SKM-1 (cell line): ENCODE data around the gene OPN1SW.
A peak's percentile ranks its signal among the peaks of the same experiment; 100 is the strongest.

ENCODE experiments used
- DNase-seq: peaks from one replicate; lab custom pipeline; 2025; ENCODE audit not compliant: unreplicated experiment; lab: John Stamatoyannopoulos, UW

OPN1SW gene

DNA sequence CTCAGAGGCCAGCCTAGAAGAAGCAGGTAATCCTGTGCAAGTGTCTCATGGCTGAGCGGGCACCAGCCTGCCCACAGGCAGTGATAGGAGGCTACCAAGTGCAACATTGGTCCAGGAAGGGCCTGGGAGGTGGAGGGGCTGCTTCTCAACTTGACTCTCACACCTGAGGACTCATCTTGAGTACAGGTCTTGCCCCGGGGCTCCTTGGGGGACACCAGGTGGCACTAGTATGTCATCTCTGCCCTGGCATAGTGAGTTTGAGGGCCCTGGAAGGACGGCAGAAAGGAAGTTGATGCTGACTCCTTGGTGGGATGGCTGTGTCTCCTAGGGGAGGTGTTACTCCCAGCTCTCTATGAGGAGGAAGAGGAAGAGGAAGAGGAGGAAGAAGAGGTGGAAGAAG, 18.4 kb upstream of the OPN1SW start:
- DNase-seq, result no peak

DNA sequence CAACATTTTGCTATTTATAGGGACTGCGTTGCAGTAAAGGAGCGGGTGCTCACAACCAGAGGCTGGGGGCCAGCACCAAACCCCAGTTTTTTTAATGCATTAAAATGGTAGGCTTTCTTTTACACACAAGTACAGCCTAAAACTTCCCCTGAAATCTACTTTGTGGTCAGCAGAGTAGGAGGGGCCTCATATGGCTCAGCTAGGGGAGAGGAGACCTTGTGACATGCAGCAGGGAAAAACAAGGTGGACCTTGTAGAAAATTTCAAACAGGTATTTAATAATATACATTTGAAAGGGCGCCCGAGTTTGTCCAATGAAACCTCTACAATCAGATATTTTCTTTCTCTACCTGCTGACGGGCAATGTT, 17.6 kb upstream of the OPN1SW start:
- DNase-seq, result no peak

DNA sequence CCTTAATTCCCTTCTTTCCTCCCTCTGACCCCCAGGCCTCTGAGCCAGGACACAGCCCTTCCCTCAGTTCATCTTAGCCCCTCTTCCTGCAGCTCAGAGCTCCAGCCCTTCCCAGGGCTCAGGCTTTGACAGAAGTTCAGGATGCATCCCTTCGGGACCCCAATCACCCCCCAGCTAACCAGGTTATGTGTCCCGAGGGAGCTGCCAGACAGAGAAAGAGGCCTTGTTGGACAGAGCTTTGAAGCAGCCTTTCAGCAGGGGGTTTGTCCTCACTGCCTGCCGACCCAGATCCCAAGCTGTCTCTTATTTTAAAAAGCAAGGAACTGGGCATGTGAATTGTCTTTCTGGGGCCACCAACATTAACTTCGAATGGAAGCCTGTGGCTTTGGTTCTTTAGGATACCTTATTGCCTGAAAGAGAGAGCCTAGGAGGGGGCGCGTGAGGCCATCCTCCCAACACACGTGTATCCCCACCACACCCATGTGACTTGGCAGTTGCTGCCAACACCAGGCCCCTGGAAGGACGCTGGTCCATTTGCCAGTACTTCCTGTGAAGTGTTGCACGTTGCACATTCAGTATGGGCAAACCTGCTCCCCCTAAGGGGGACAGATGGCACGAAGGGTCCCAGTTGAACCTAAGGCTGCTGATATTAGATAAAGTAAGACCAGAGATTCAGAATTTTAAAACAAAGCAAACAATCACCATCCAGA, 17.0 kb upstream of the OPN1SW start:
- DNase-seq, result no peak

DNA sequence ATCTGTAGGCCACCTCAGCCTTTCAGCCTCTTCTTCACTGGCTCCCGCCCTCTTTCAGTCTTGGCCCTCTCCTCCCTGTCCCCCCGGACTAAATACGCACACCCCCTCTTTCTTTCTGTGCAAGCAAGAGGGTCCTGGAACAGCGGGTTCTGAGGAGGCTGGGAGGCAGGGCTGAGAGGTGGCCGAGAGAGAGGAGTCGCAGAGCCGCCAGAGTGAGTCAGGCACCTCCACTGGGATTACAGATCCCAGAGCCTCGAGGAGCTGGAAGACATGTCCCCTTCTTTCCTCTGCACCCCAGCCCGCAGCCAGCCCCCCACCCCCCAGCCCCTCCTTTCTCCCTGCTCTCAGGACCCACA, 16.4 kb upstream of the OPN1SW start:
- no peak for DNase-seq

DNA sequence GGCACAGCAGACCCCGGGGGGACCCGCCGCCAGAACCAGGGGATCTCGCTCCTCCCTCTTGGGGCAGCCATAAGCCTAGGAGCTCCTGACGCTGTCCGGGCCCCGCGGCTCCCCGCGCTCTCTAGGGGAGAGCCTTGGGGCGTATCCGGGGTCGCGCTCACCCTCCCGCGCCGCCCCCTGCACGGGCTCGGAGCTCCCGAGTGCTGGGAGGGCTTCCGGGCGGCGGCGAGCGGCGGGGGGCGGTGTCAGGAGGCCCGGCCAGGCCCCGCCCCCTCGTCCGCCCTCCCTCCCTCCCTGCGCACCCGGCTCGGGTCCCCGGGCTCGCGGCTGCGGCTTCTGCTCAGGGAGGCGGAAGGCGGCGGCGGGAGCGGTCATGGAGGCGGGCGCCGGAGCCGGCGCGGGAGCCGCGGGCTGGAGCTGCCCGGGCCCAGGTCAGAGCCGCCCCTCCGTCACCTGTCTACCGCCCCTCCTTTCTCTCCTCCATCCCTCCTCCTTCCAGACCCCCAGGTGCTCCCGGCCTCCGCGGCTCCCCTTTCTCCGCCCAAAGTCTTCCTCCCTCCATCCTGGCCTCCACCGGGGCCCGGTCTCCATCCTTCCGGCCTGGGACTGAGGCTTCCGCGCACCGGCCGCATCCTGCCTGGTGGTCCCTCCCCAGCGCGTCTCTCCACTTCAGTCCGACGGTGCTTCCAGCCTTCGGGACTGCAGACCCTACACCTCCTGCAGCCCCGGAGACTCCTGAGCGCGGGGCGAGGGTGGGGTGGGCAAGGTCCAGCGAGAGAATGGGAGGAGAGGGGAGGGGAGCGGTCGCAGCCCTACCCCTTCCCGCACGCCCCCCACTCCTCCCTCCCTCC, 15.8 kb upstream of the OPN1SW start, which contains the start of gene CCDC136:
Gene CCDC136 (plus strand): TSS at position 848 of the 851 bp plus-strand sequence. CDS start 444 bp downstream, outside the sequence.
- peak; percentile 37 for DNase-seq

DNA sequence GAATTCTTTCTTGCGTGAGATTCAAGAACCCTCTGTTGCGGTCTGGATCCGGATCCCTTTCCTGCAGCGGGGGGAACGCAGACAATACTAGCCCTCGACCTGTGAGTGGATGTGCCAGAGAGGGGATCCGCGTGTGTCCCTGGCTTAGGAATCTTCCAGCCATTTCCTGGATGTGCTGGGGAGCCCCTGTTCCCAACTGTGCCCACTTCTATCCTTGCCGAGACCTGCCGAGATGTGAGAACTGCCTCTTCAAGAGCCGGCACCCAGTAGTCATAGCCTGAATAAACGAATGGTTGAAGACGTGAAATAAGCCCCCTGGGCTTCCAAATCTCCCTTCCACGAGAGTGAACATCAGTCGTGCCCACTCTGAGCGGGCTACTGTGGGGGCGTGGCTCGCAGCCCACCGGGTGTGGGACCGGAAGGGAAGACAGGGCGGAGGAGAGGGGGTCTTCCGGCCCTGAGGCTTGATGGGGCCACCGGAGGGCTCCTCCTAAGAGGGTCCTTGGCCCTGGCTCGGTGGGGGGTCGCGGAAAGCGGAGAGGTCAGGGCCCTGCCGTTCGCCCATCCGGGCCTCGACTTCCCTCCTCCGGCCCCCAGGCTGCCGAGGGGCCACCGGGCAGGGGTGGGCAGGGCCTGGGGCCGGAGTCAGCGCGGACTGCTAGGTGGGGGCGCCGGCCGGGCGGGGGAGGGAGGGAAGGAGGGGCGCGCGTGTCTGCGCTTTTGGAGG, 14.9 kb upstream of the OPN1SW start:
- DNase-seq, result no peak

DNA sequence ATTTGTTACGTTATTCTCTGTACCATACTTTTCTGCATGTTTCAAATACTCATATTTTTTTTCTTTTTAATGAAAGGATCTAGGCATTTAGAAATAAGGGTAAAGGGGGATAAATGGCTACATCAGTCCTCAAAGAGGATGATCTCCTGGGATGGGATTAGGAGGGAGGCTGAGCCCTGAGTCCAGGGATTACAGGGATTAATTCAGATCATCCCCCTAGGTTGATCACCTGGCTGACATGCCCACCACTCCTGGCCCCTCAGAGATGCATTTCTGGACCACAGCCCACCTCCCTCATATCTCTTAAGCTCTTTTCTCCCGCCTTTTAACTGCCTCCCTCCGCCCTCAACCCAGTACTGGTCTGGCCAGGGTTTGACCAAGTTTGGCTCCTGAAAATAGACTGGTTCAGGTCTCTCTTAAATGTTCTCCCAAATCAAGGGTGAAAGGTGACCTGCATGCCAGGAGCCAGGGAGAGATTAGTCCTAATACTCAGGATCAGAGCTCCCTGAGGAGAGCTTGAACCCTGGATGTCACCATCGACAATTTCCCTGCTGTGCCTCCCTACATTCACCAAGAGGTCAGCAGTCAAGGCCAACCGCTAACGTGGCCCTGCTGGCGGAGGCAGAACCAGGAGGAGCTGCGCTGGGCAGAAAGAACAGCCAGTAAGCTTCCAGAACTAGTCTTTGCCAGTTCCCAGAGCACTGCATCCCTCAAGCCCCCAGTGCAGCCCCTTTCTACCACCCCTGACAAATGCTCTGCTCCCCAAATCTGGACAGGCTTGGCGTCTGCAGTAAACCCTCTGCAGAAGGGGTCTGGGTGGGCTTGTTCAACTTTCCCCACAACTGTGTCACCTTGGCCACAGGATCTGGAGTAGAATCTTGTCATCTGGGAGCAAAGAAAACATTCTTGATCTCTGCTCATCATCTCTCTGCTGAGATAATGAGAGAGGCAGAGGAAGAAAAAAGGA, 13.1 kb upstream of the OPN1SW start:
- DNase-seq, result no peak

DNA sequence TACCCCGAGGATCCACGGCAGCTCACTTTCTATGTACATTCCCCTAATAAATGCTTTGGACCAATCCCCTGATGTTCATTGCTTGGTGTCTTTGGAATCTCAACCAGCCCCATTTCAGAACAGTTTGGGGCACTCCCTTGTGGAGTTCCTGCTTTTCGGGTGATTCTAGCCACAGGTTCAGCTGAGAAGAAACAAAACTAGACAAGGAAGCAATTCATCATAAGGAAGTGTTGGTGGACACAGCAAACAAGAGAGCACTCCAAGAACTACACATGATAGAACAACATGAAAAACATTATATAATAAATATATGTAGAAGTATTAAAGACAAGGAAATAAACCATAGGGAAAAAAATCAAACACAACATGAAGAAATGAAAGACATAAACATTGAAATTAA, 10.1 kb upstream of the OPN1SW start:
- no peak for DNase-seq

DNA sequence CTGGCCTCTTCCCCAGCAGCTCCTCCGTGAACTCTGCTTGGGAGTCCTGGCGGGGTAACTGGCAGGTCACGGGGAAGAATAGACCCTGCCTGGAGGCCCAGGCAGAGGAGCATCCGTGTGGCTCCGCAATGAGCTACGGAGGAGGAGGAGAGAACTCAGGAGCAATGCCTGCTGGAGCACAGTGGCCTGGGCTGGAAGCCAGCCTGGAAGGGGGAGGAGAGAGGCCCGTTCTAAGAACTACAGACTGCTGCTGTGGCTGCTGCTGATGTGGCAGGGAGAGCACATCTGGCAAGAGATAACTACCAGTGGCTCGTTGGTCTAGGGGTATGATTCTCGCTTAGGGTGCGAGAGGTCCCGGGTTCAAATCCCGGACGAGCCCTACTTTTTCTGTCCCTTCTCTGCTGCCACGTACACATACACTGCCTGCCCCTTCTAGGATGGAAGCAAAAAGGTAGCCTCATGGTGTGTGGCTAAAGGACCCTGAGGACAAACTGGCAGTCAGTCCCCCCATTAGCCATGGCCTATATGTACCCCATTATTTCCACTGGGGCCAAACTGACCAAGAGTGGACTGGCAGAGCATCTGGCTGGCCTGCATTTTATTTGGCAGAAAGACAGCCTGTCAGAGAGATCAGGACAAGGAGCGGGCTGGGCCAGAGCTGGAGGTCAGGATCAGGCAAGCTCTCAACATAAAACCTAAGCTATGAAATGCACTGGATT, 7.7 kb upstream of the OPN1SW start:
- DNase-seq, result no peak

DNA sequence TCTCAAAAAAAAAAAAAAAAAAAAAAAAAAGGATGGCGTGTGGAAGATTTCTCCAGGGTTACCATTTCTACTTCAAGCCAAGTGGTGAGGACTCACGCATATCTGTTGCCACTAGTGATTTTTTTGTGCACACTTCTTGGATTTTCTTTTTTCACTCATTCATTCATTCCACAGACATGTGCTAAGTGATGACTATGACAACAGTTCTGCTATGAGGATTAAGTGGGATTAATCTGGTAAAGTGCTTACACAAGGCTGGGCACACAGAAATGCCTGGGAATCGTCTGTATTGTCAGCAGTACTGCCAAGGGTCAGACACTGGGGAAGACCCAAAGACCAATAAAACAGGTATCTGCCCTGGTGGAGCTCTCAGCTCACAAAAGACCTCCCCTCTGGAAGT, 6.3 kb upstream of the OPN1SW start:
- no peak for DNase-seq

DNA sequence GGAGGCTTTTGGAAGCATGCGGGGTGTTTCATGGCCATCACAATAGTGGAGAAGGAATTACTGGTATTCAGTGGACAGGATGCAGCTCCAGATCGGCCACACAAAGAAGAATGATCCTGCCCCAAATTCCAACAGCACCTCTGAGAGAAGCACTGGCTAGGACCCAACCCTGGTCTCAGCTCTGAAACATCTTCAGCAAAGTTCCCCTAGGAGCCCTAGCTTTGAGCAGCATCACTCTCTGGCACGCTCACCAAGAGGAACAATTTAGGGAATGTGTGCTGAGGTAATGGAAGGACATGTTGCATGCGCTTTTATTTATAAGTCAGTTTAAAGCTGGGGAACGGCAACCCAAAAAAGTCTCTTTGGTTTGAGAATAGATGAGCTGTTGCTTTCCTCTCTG, 5.5 kb upstream of the OPN1SW start:
- DNase-seq, result no peak

DNA sequence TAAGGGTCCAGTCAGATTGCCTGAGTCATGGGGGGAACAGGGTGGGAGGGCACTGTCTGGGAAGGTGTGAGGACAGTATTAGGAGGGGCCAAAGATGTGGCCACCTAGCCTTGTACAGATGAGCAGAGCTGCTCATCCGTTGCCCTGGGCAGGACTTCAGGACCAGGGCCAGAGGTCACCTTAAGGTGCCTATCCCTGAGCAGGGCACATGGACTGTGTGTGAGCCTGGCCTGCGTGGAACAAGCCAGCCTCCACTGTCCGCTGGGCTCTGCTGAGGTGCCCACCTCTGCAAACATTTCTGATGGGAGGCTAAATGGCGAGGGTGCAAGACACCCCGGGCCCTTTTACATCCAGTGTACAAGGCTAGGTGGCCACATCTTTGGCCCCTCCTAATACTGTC, 3.4 kb upstream of the OPN1SW start:
- DNase-seq, result no peak

DNA sequence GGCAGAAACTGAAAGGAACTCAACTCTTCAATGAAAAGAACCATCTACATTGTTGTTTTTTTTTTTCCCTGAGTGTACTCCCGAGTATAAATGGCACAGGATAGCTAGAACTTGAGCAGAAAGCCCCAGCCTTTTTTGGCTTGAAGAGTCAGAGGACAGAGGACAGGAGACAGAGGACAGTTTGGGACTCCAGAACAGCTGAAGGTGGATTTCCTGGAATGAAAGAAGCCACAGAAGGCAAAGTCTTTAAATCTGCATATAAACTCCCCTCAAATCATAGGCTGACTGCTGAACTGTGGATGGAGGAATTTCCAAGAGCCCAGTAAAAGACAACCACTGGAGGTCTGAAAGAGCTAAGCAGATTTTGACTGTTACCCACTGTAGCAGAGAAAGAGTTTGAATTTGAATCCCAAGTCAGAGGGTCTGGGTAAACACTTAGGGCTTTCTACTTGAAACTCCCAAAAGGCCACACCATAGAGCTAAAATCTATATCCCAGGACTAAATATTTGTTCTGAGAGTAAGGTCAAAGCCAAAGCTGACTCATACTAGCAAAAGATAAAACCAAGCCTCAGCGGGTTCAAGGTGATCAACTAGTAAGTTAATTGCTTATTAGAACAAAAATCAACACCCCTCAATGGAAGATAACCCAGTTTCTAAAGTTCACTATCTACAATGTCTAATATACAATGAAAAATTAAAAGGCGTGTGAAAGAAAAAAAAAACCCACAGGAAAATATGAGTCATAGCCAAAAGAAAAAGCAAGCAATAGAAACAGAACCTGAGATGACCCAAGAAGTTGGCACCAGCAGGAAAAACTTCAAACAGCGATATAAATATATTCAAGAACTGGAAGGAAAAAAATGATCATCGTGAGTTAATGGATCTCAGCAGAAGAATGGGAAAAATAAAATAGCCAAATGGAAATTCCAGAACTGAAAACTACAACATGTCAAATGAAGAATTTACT, 1.8 kb upstream of the OPN1SW start:
- no peak for DNase-seq

DNA sequence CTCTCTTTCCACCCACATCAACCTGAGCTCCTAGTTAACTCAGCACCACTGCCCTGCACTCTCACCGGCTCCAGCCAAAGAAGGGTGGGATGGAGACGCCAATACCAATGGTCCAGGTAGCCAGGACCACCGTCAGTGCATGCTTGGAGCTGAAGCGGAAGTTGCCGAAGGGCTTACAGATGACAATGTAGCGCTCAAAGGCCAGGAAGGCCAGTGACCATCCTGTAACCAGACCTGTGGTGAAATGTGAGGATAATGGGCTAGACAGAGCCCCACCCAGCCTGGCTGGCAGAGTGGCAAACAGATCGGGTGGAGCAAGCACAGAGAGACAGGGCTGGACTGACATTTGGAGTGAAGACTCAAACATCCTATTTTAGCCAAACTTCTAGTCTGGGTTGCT, 673 bp downstream of the OPN1SW start:
- no peak for DNase-seq

DNA sequence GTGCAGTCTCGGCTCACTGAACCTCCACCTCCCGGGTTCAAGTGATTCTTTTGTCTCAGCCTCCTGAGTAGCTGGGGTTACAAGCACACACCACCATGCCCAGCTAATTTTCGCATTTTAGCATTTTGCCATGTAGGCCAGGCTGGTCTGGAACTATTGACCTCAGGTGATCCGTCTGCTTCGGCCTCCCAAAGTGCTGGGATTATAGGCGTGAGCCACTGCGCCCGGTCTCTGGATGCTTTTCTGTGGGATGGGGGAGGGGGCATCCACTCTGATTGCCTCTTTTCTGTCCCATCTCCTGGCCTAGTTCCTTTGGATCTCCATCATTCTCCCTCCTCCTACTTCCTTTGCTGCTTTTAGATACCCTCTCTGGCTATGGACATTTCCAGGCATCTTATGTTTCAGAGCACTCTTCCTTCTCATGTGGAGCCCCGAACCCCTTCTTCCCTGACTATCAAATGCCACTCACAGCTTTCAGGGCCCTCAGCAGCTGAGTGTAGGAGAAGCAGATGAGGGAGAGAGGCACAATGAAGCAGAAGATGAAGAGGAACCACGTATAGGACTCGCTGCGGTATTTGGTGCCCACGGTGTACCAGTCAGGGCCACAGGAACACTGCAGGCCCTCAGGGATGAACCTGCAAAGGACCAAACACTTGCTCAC, 1.4 kb downstream of the OPN1SW start:
- no peak for DNase-seq

DNA sequence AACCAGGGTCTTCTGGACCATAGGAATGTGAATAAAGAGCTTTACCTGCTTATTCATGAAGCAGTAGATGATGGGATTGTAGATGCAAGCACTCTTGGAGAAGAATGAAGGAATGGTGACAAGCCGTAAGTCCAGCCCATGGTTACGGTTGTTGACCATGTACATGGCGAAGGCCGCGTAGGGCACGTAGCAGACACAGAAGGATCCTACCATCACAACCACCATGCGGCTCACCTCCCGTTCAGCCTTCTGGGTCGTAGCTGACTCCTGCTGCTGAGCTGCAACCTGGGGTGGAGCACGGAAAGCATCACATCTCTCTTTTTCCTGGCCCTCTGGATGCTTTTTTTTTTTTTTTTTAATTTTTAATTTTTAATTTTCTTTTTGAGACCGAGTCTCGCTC, 2.0 kb downstream of the OPN1SW start:
- DNase-seq, result no peak

DNA sequence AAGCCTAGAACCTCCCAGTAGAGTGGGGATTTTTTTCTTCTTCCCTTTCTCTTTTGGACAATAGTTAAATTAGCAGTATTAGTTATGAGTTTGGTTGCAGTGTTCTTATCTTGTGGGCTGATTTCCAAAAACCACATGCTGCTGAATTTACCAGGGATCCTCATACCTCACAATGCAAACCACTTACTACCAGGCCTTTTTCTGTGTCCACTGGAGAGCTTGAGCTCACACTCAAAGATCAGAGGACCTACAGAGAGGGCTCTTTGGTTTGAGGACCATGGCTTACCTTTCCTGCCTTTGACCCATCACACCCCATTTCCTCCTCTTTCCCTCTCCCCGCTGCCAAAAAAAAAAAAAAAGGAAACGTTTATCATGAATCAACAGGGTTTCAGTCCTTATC, 5.4 kb downstream of the OPN1SW start:
- no peak for DNase-seq

DNA sequence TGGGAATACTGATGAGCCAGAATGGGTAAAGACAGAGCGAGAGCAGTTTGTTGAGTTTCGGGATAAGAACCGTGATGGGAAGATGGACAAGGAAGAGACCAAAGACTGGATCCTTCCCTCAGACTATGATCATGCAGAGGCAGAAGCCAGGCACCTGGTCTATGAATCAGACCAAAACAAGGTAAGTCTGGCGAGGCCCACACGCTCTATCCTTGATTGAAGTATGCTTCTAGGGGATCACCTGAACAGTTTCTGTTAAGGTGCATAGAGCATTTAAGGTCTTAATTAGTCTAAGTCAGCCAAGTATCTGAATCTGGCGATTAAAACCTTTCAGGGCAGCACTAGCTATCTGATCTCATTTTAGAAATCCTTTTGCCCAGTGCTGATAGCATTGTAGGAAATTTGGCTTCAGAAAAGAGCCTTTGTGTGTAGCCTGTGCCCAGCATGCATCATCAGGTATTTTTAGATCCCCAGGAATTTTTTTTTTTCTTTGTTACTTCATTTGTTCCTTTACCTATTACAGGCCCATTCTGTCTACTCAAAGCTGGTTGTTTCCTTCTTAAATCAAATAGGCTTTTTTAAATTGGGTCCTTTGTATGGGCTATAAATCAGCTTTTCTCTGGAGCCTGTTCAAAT, 8.0 kb downstream of the OPN1SW start:
- no peak for DNase-seq
